ENCODE data around the gene NPM1.

DNA sequence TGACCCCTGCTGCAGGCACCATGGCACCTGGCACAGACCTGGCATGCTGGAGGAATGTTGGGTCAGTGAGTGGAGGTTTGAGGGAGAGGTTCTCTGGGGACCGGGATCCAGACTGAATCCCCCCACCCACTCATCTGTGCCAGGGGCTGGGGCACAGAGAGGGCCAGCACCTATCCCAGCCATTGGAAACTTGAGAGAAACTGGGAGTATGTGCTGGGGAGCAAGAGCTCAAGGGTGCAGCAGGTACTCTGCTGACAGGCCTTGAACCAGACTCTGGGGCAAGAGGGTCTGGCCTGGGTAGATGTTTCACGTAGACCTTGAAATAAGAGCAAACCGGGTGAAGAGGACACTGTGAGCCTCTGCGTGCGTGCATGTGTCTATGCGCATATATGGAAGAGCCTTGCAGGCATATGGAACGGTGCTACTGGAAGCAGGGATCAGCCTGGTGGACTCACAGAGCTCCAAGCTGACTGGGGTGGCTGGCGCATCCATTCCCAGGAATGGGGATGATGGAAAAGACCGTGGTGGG lies 40.6 kb downstream of the NPM1 start:
- TF ChIP-seq CTCF (IDR thresholded peaks at IDR 0.05): no peak
- no peak for TF ChIP-seq POLR2A (IDR thresholded peaks at IDR 0.05)
- no peak for TF ChIP-seq POLR2AphosphoS5 (IDR thresholded peaks at IDR 0.05)

Measured in breast epithelium (tissue), 3 donors.